ENCODE data around the gene EVPL. TPM values are rescaled to one million over a fixed set of nuclear protein-coding genes. Genes with fewer than 3 reads are reported as not detected.
A peak's percentile ranks its signal among the peaks of the same experiment; 100 is the strongest.

The EVPL gene
- total and polyA plus RNA-seq, 2 of the 13 experiments (the other 11 are each of a cell fraction or from before 2014, with no cell fraction given) = 2.1 to 8.2 TPM

DNA sequence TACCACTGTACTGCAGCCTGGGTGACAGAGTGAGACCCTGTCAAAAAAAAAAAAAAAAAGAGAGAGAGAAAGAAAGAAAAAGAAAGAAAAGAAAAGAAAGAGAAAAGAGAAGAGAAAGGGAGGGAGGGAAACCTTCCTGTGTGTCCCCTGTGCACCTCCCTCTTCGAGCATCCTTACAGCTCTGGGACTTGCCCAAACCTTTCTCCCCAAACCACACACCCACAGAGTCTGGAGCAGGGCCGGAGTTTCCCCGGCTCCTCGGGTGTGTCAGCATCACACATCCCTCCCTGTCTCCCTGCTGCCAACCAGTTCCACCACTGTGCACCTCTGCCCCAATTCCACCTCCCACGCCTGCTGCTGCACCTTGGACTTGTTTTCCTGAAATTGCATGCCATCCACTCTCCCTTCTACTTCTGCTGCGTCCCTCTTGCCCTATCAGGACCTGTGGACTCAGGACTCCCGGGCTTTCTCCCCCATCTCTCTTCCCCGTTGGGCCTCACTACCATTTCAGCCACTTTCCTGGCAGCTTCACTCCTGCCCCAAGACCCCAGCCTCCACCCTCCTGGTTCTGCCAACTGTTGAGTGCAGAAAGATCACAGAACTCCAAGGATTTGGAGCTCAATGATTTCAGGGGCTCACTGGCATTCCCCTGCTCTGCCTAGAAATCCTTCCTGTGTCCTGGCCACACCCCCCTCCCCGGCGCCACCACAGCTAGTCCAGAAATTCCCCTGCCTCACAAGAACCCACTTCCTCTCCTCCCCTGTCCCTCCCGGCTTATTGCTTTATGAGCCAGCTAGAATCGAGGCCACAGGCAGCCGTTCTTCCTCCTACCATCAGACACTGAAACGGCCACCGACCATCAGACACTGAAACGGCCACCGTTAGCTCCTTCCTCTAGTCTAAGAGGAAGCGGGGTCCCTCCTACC is 30.2 kb downstream of the EVPL start (continued):
- no peak; the same call in 1 of the 2 replicates for TF ChIP-seq ZNF563 (CRISPR knock-in tag; IDR thresholded peaks at IDR 0.05)
- TF ChIP-seq ATF7-NPFF (CRISPR knock-in tag; IDR thresholded peaks at IDR 0.05; ENCODE audit: low read depth) = no peak
- TF ChIP-seq RFXAP (CRISPR knock-in tag; IDR thresholded peaks at IDR 0.05; ENCODE audit: borderline replicate concordance) = peak; percentile 81; the same call in 1 of the 2 replicates
- TF ChIP-seq NKX3-1 (CRISPR knock-in tag; IDR thresholded peaks at IDR 0.05) = 0 out of 2 replicates have a peak, but pooled peaks have one; percentile 29
- TF ChIP-seq SCMH1 (CRISPR knock-in tag; IDR thresholded peaks at IDR 0.05; ENCODE audit: borderline replicate concordance) = no peak
- peak; percentile 86; the same call in 1 of the 2 replicates for TF ChIP-seq ZNF614 (CRISPR knock-in tag; IDR thresholded peaks at IDR 0.05; ENCODE audit: borderline replicate concordance)
- TF ChIP-seq NR2C2 (CRISPR knock-in tag; IDR thresholded peaks at IDR 0.05; ENCODE audit: borderline replicate concordance) = 0 out of 2 replicates have a peak, but pooled peaks have one; percentile 36
- TF ChIP-seq NFE2L2 (IDR thresholded peaks at IDR 0.05; ENCODE audit: low read length) = no peak
- TF ChIP-seq ZNF441 (CRISPR knock-in tag; IDR thresholded peaks at IDR 0.05; ENCODE audit: borderline replicate concordance) = peak; percentile 23; the same call in 1 of the 2 replicates
- no peak; the same call in 1 of the 2 replicates for TF ChIP-seq CBFB (CRISPR knock-in tag; IDR thresholded peaks at IDR 0.05)
- TF ChIP-seq PHF5A (CRISPR knock-in tag; IDR thresholded peaks at IDR 0.05; ENCODE audit: low read depth, unreplicated experiment) = peak; percentile 64
- 0 out of 2 replicates have a peak, but pooled peaks have one; percentile 18 for TF ChIP-seq ZNF879 (CRISPR knock-in tag; IDR thresholded peaks at IDR 0.05)
- TF ChIP-seq, protein P1, sequence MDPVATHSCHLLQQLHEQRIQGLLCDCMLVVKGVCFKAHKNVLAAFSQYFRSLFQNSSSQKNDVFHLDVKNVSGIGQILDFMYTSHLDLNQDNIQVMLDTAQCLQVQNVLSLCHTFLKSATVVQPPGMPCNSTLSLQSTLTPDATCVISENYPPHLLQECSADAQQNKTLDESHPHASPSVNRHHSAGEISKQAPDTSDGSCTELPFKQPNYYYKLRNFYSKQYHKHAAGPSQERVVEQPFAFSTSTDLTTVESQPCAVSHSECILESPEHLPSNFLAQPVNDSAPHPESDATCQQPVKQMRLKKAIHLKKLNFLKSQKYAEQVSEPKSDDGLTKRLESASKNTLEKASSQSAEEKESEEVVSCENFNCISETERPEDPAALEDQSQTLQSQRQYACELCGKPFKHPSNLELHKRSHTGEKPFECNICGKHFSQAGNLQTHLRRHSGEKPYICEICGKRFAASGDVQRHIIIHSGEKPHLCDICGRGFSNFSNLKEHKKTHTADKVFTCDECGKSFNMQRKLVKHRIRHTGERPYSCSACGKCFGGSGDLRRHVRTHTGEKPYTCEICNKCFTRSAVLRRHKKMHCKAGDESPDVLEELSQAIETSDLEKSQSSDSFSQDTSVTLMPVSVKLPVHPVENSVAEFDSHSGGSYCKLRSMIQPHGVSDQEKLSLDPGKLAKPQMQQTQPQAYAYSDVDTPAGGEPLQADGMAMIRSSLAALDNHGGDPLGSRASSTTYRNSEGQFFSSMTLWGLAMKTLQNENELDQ (CRISPR knock-in tag; IDR thresholded peaks at IDR 0.05; ENCODE audit: borderline replicate concordance) = no peak
- TF ChIP-seq, protein P2, sequence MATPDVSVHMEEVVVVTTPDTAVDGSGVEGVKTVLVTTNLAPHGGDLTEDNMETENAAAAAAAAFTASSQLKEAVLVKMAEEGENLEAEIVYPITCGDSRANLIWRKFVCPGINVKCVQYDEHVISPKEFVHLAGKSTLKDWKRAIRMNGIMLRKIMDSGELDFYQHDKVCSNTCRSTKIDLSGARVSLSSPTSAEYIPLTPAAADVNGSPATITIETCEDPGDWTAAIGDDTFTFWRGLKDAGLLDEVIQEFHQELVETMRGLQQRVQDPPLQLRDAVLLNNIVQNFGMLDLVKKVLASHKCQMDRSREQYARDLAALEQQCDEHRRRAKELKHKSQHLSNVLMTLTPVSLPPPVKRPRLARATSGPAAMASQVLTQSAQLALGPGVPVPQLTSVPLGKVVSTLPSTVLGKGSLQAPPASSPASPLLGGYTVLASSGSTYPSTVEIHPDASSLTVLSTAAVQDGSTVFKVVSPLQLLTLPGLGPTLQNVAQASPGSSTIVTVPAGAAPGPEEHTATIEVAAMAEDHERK (CRISPR knock-in tag; IDR thresholded peaks at IDR 0.05; ENCODE audit: low read depth) = no peak
- TF ChIP-seq, protein P3, sequence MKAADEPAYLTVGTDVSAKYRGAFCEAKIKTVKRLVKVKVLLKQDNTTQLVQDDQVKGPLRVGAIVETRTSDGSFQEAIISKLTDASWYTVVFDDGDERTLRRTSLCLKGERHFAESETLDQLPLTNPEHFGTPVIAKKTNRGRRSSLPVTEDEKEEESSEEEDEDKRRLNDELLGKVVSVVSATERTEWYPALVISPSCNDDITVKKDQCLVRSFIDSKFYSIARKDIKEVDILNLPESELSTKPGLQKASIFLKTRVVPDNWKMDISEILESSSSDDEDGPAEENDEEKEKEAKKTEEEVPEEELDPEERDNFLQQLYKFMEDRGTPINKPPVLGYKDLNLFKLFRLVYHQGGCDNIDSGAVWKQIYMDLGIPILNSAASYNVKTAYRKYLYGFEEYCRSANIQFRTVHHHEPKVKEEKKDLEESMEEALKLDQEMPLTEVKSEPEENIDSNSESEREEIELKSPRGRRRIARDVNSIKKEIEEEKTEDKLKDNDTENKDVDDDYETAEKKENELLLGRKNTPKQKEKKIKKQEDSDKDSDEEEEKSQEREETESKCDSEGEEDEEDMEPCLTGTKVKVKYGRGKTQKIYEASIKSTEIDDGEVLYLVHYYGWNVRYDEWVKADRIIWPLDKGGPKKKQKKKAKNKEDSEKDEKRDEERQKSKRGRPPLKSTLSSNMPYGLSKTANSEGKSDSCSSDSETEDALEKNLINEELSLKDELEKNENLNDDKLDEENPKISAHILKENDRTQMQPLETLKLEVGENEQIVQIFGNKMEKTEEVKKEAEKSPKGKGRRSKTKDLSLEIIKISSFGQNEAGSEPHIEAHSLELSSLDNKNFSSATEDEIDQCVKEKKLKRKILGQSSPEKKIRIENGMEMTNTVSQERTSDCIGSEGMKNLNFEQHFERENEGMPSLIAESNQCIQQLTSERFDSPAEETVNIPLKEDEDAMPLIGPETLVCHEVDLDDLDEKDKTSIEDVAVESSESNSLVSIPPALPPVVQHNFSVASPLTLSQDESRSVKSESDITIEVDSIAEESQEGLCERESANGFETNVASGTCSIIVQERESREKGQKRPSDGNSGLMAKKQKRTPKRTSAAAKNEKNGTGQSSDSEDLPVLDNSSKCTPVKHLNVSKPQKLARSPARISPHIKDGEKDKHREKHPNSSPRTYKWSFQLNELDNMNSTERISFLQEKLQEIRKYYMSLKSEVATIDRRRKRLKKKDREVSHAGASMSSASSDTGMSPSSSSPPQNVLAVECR (CRISPR knock-in tag; IDR thresholded peaks at IDR 0.05; ENCODE audit: borderline replicate concordance) = peak; percentile 77; the same call in 1 of the 2 replicates
- no peak for TF ChIP-seq ZNF616 (CRISPR knock-in tag; IDR thresholded peaks at IDR 0.05; ENCODE audit: low read depth)
- no peak for TF ChIP-seq ZNF24 (IDR thresholded peaks at IDR 0.05)
- TF ChIP-seq, protein P4, sequence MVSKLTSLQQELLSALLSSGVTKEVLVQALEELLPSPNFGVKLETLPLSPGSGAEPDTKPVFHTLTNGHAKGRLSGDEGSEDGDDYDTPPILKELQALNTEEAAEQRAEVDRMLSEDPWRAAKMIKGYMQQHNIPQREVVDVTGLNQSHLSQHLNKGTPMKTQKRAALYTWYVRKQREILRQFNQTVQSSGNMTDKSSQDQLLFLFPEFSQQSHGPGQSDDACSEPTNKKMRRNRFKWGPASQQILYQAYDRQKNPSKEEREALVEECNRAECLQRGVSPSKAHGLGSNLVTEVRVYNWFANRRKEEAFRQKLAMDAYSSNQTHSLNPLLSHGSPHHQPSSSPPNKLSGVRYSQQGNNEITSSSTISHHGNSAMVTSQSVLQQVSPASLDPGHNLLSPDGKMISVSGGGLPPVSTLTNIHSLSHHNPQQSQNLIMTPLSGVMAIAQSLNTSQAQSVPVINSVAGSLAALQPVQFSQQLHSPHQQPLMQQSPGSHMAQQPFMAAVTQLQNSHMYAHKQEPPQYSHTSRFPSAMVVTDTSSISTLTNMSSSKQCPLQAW (CRISPR knock-in tag; IDR thresholded peaks at IDR 0.05) = peak; percentile 55; the same call in 1 of the 2 replicates

Measured in HepG2 (cell line).